D721Med (cell line): ENCODE results near the gene MARS1.

Experiments used
- DNase-seq: peaks from one replicate; pipeline ENCODE4 v3.0.0; 2011; ENCODE audit warnings: low spot score; ENCODE audit not compliant: insufficient read length
- FAIRE-seq: peaks from 2 replicates; lab custom pipeline; 2011; peaks lifted over from hg19 to GRCh38; lab: Jason Lieb, UNC
- TF ChIP-seq, protein P1 (sequence below): IDR thresholded peaks from 2 replicates; pipeline ENCODE4 v1.5.1; 2012; ENCODE audit warnings: mild to moderate bottlenecking, control low read depth; ENCODE audit not compliant: insufficient read depth; ENCODE audit errors: missing control alignments

The MARS1 gene

GRCh38 chr12:57520053-57520818, 32.4 kb downstream of the MARS1 start, which contains the start of gene DDIT3:
TSS of gene DDIT3 (minus strand) at chr12:57520514. CDS start at chr12:57517406, 3,108 bp downstream.
- TF ChIP-seq, protein P1, sequence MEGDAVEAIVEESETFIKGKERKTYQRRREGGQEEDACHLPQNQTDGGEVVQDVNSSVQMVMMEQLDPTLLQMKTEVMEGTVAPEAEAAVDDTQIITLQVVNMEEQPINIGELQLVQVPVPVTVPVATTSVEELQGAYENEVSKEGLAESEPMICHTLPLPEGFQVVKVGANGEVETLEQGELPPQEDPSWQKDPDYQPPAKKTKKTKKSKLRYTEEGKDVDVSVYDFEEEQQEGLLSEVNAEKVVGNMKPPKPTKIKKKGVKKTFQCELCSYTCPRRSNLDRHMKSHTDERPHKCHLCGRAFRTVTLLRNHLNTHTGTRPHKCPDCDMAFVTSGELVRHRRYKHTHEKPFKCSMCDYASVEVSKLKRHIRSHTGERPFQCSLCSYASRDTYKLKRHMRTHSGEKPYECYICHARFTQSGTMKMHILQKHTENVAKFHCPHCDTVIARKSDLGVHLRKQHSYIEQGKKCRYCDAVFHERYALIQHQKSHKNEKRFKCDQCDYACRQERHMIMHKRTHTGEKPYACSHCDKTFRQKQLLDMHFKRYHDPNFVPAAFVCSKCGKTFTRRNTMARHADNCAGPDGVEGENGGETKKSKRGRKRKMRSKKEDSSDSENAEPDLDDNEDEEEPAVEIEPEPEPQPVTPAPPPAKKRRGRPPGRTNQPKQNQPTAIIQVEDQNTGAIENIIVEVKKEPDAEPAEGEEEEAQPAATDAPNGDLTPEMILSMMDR, result no peak
- DNase-seq, result peak; percentile 70
- FAIRE-seq, result no peak

DNA sequence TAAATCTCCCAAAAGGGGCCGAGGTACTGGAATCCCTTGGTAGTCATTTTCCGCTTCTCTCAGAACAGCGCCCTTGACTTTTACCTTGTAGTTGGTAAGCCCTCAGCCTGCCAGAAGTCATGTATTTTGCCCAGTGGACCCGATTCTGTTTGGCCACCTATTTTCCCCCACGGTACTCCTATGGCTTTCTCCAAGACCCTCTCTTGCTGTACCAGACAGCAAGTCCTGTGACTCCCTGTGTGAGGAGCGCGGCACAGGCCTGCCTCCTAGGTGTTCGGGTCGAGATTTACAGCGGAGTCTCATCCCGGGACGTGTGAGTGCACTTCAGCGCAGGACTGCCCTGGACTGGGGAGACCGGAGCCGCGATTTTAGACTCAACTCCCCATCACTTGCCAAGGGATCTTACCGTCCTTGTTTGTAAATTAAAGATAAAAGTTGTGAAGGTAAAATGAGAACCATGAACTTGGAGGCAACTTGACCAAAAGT, 33.7 kb downstream of the MARS1 start:
- TF ChIP-seq, protein P1, result peak; percentile 19
- FAIRE-seq, result no peak
- DNase-seq, result no peak

GRCh38 chr12:57522011-57522886, 34.4 kb downstream of the MARS1 start, which contains the start of gene MBD6:
TSS of gene MBD6 (plus strand) at chr12:57522824. CDS start at chr12:57524304, 1,480 bp downstream.
- FAIRE-seq (no peak), DNase-seq (peak; percentile 87)
- TF ChIP-seq, protein P1, result no peak

- no peak for DNase-seq
- FAIRE-seq, result no peak
- TF ChIP-seq, protein P1, result no peak
Observed at GRCh38 chr12:57522887-57523705, 35.2 kb downstream of the MARS1 start.

DNA sequence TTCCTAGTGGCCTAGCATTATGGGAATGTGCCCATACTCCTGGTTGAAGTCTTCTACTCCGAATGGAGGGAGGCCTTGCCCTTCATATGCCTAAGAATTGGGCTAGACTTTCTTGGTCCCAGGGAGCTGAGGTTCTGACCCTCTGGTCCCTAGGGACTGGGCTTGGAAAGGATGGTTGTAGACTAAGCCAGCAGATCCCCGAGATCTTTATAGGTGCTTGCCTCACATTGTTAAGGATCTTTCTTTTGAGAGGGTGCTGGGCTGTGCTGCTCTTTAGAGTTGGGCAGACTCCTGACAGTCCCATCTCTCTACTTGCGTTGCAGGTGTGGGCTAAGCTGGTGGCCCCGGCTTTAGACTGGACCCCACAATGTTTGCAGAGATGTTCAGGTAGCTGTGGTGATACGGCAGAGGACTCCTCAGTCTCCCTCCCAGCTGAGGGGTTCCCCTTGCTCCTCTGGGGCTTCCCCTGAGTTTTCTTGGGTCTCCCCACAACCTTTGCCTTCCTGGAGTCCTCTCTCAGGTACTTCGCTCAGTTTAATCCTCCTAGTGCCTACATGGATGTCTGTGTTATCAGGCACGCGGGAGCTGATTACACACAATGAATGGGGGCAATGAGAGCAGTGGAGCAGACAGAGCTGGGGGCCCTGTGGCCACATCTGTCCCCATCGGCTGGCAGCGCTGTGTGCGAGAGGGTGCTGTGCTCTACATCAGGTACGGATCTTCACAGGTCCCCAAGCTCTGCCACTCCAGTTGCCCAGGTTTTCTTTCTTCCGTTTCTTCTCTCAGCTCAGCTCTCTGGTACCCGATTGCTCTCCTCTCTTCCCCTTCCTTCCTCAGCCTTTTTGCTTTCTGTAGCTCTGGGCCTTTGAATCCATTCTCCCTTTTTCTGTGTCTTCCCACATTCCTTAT, 36.1 kb downstream of the MARS1 start:
- DNase-seq (no peak), FAIRE-seq (no peak)
- TF ChIP-seq, protein P1, result no peak
